PC-3 (cell line): ENCODE data around the gene AGAP3. TPM values are rescaled to one million over a fixed set of nuclear protein-coding genes. Genes with fewer than 3 reads are reported as not detected.

Experiments
- ATAC-seq: fragments of 200-7000 bp; cut with Tn5 transposase; 2 replicates; pipeline ENCODE4 v1.9.1; 2020; ENCODE audit warnings: mild to moderate bottlenecking, moderate library complexity
- BruUV-seq: library from RNA; stranded (reverse); fragments of 400-500 nt; replicated peaks from 2 replicates; lab custom pipeline; 2021; lab: Mats Ljungman, UMichigan
- CTCF ChIA-PET: fragments of 300-600 bp; sonication (Branson Sonifier 250); formaldehyde crosslinking; loops from one replicate; lab custom pipeline; 2022; ENCODE audit warnings: antibody characterized with exemption; lab: Charles Lee
- POLR2A ChIA-PET: fragments of 300-600 bp; sonication (Branson Sonifier 250); formaldehyde crosslinking; loops from one replicate; lab custom pipeline; 2022; ENCODE audit warnings: antibody characterized with exemption; ENCODE audit not compliant: unreplicated experiment; lab: Charles Lee
- DNase-seq: peaks from one replicate; pipeline ENCODE4 v3.0.0-alpha.2; 2015
- H2AFZ ChIP-seq: fragments of 300-600 bp; sonication (generic); 2 replicates; pipeline ENCODE4 v1.6.0; 2016; ENCODE audit warnings: antibody characterized with exemption, low read length
- H3F3A ChIP-seq: fragments of 300-600 bp; sonication (generic); one replicate; pipeline ENCODE4 v1.6.0; 2017; ENCODE audit warnings: antibody characterized with exemption, low read length, control low read depth, mild to moderate bottlenecking; ENCODE audit not compliant: unreplicated experiment
- H3K27ac ChIP-seq: fragments of 300-600 bp; sonication (generic); 2 replicates; pipeline ENCODE4 v1.5.1; 2016; ENCODE audit warnings: mild to moderate bottlenecking, low read length
- H3K27me3 ChIP-seq: fragments of 300-600 bp; sonication (generic); 2 replicates; pipeline ENCODE4 v1.6.1; 2016; ENCODE audit warnings: low read length, mixed read lengths
- H3K36me3 ChIP-seq: fragments of 300-600 bp; sonication (generic); 2 replicates; pipeline ENCODE4 v1.6.1; 2016; ENCODE audit warnings: low read depth, mixed run types, low read length, mixed read lengths
- H3K4me1 ChIP-seq: fragments of 300-600 bp; sonication (generic); 2 replicates; pipeline ENCODE4 v1.5.1; 2016; ENCODE audit warnings: low read length; ENCODE audit not compliant: insufficient read depth
- H3K4me2 ChIP-seq: fragments of 300-600 bp; sonication (generic); 2 replicates; pipeline ENCODE4 v1.6.0; 2016; ENCODE audit warnings: low read length
- H3K4me3 ChIP-seq: fragments of 300-600 bp; sonication (generic); 2 replicates; pipeline ENCODE4 v1.5.1; 2016; ENCODE audit warnings: mild to moderate bottlenecking, low read length, mixed read lengths
- H3K79me2 ChIP-seq: fragments of 300-600 bp; sonication (generic); 2 replicates; pipeline ENCODE4 v1.6.1; 2017; ENCODE audit warnings: low read length, mixed read lengths
- H3K9ac ChIP-seq: fragments of 300-600 bp; sonication (generic); 2 replicates; pipeline ENCODE4 v1.6.0; 2016; ENCODE audit warnings: mild to moderate bottlenecking, low read length
- H3K9me2 ChIP-seq: fragments of 300-600 bp; sonication (generic); replicated peaks from 2 replicates; pipeline ENCODE4 v1.6.1; 2016; ENCODE audit warnings: mixed run types, low read length, mixed read lengths
- H3K9me3 ChIP-seq: fragments of 300-600 bp; sonication (generic); 2 replicates; pipeline ENCODE4 v1.6.1; 2016; ENCODE audit warnings: low read length, mixed read lengths
- H4K20me1 ChIP-seq: fragments of 300-600 bp; sonication (generic); 2 replicates; pipeline ENCODE4 v1.6.1; 2016; ENCODE audit warnings: low read length, mixed read lengths
- CTCF ChIP-seq: fragments of 300-600 bp; sonication (generic); conservative IDR thresholded peaks from 2 replicates; pipeline ENCODE4 v1.5.1; 2017; ENCODE audit warnings: antibody characterized with exemption, low read depth, mild to moderate bottlenecking, low read length
- EZH2 ChIP-seq: fragments of 300-600 bp; sonication (generic); IDR thresholded peaks from one replicate; pipeline ENCODE4 v1.6.1; 2017; ENCODE audit warnings: antibody characterized with exemption, mild to moderate bottlenecking, low read length; ENCODE audit not compliant: unreplicated experiment
- EZH2phosphoT487 ChIP-seq: fragments of 300-600 bp; sonication (generic); IDR thresholded peaks from 2 replicates; pipeline ENCODE4 v1.6.1; 2018; ENCODE audit warnings: mild to moderate bottlenecking, antibody characterized with exemption, low read length, borderline replicate concordance
- intact Hi-C: fragments of 100-400 bp; cut with micrococcal nuclease; formaldehyde crosslinking; loops from 2 replicates; pipeline ENCODE4 v1.9.0; 2023
- total RNA-seq: library from RNA; depleted of rRNA; stranded (reverse); fragments of >200 nt; gene quantifications from 2 replicates; pipeline ENCODE4 v1.2.3, GENCODE V29; 2014

Gene AGAP3
- total RNA-seq, 1 experiment from 2014 or later: 53.5 TPM

GRCh38 chr7:151102991-151103390 is 16.7 kb downstream of the AGAP3 start:
- H3K27me3 ChIP-seq: no peaks in the 10 kb centered on the region
- no peaks in the 10 kb centered on the region for H3K9me2 ChIP-seq
- DNase-seq: no peak
- H3K4me2 ChIP-seq: no peak overlapping the region
- no peaks in the 10 kb centered on the region for H4K20me1 ChIP-seq
- no peaks in the 10 kb centered on the region for H3K9me3 ChIP-seq
- TF ChIP-seq EZH2 (no peak), CTCF (no peak), EZH2phosphoT487 (no peak)
- H3K79me2 ChIP-seq: peaks cover 63% of the 10 kb centered on the region
- H3K4me1 ChIP-seq: no peaks in the 10 kb centered on the region
- no TSS peak for BruUV-seq
- H3K36me3 ChIP-seq: no peaks in the 10 kb centered on the region
- ChIA-PET CTCF (no interaction called here), POLR2A (no interaction called here)
- intact Hi-C loops: no loop called here
- no peak overlapping the region for H3K9ac ChIP-seq
- ATAC-seq: no peak
- no peak overlapping the region for H3K27ac ChIP-seq
- H3K4me3 ChIP-seq: no peak overlapping the region
- H2AFZ ChIP-seq: no peak overlapping the region
- H3F3A ChIP-seq: no peaks in the 10 kb centered on the region

- Histone ChIP-seq H3K79me2 (peaks cover 54% of the 10 kb centered on the region), H2AFZ (no peak overlapping the region), H3K36me3 (no peaks in the 10 kb centered on the region), H3K27me3 (no peaks in the 10 kb centered on the region), H3F3A (no peaks in the 10 kb centered on the region), H3K27ac (no peak overlapping the region), H3K9ac (no peak overlapping the region), H3K4me1 (no peaks in the 10 kb centered on the region), H3K4me3 (no peak overlapping the region), H3K4me2 (no peak overlapping the region), H4K20me1 (no peaks in the 10 kb centered on the region), H3K9me3 (no peaks in the 10 kb centered on the region), H3K9me2 (no peaks in the 10 kb centered on the region)
- ATAC-seq: no peak
- POLR2A ChIA-PET: no interaction called here
- TF ChIP-seq EZH2 (no peak), CTCF (no peak), EZH2phosphoT487 (no peak)
- BruUV-seq: no TSS peak
- CTCF ChIA-PET: no interaction called here
- intact Hi-C loops: no loop called here
- DNase-seq: no peak
Observed at GRCh38 chr7:151103973-151104372, 17.7 kb downstream of the AGAP3 start.

- H3K4me1 ChIP-seq: no peaks in the 10 kb centered on the region
- no peaks in the 10 kb centered on the region for H3K9me3 ChIP-seq
- POLR2A ChIA-PET: no interaction called here
- no peaks in the 10 kb centered on the region for H3K27me3 ChIP-seq
- no peaks in the 10 kb centered on the region for H3K9me2 ChIP-seq
- H3K4me2 ChIP-seq: no peak overlapping the region
- H3K4me3 ChIP-seq: no peak overlapping the region
- peaks cover 49% of the 10 kb centered on the region for H3K79me2 ChIP-seq
- H3K27ac ChIP-seq: no peak overlapping the region
- BruUV-seq: no TSS peak
- no peak; the same call in 1 of the 2 replicates for ATAC-seq
- H3F3A ChIP-seq: no peaks in the 10 kb centered on the region
- no peaks in the 10 kb centered on the region for H3K36me3 ChIP-seq
- H3K9ac ChIP-seq: no peak overlapping the region
- H4K20me1 ChIP-seq: no peaks in the 10 kb centered on the region
- DNase-seq: no peak
- no peak overlapping the region for H2AFZ ChIP-seq
- intact Hi-C loops: no loop called here
- CTCF ChIA-PET: no interaction called here
- TF ChIP-seq EZH2 (no peak), CTCF (no peak), EZH2phosphoT487 (no peak)
Observed at GRCh38 chr7:151104411-151105235, 18.3 kb downstream of the AGAP3 start.
